ENCODE measurements around the gene CCDC102A. TPM values are rescaled to one million over a fixed set of nuclear protein-coding genes. Genes with fewer than 3 reads are reported as not detected.
A peak's percentile ranks its signal among the peaks of the same experiment; 100 is the strongest.

CCDC102A gene
- total and polyA plus RNA-seq, 2 of the 13 experiments (the other 11 are each of a cell fraction or from before 2014, with no cell fraction given): 2.1 to 2.8 TPM

DNA sequence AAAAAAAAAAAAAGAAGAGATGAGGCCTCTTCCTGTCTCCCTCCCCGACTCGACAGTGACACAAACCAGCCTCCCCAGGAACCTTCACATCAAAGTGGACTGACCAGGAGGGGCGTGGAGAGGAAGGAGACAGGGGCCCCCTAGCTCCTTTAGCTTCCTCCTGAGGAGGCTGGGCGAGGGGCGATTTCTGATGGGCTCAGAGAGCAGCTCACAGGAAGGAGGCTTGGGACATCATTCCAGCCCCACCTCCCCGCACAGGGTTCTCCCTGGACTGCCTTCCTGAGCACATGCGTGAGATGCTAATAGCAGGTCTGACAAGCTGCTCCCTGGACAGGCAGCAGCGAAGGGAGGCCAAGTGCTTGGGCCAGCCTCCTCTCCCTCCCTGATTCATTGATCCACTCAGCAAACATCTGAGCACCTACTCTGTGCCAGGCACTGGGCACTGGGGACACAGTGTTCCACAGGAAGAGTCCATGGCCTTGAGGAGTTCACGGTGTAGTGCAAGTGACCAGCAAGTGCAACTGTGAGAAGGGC is 35.7 kb downstream of the CCDC102A start (continued):
- TF ChIP-seq GATAD2A (CRISPR knock-in tag; IDR thresholded peaks at IDR 0.05) (peak; percentile 38; the same call in 1 of the 2 replicates), ZNF10 (CRISPR knock-in tag; IDR thresholded peaks at IDR 0.05; ENCODE audit: borderline replicate concordance, low read depth) (no peak), ZBTB33 (CRISPR knock-in tag; IDR thresholded peaks at IDR 0.05) (no peak), E2F2 (CRISPR knock-in tag; IDR thresholded peaks at IDR 0.05; ENCODE audit: borderline replicate concordance) (no peak), PAX8 (CRISPR knock-in tag; IDR thresholded peaks at IDR 0.05; ENCODE audit: borderline replicate concordance) (no peak), SNAI1 (CRISPR knock-in tag; IDR thresholded peaks at IDR 0.05; ENCODE audit: borderline replicate concordance) (no peak), NFKB2 (CRISPR knock-in tag; IDR thresholded peaks at IDR 0.05; ENCODE audit: borderline replicate concordance) (no peak), SP4 (CRISPR knock-in tag; IDR thresholded peaks at IDR 0.05) (no peak), SRF (IDR thresholded peaks at IDR 0.05; ENCODE audit: low read depth, low read length) (no peak), RAD51 (IDR thresholded peaks at IDR 0.05; ENCODE audit: borderline replicate concordance) (no peak), ZFYVE20 (CRISPR knock-in tag; IDR thresholded peaks at IDR 0.05; ENCODE audit: borderline replicate concordance, low read depth) (no peak), SKIL (CRISPR knock-in tag; IDR thresholded peaks at IDR 0.05; ENCODE audit: borderline replicate concordance) (no peak), EZH2 (conservative IDR thresholded peaks at IDR 0.05; ENCODE audit: low read depth, low read length) (no peak), ZNF615 (CRISPR knock-in tag; IDR thresholded peaks at IDR 0.05; ENCODE audit: borderline replicate concordance) (no peak), MEIS2 (CRISPR knock-in tag; IDR thresholded peaks at IDR 0.05) (no peak), HIVEP1 (CRISPR knock-in tag; IDR thresholded peaks at IDR 0.05) (no peak), ZKSCAN1 (IDR thresholded peaks at IDR 0.05; ENCODE audit: low read length) (peak; percentile 79)
- TF ChIP-seq, protein P1, sequence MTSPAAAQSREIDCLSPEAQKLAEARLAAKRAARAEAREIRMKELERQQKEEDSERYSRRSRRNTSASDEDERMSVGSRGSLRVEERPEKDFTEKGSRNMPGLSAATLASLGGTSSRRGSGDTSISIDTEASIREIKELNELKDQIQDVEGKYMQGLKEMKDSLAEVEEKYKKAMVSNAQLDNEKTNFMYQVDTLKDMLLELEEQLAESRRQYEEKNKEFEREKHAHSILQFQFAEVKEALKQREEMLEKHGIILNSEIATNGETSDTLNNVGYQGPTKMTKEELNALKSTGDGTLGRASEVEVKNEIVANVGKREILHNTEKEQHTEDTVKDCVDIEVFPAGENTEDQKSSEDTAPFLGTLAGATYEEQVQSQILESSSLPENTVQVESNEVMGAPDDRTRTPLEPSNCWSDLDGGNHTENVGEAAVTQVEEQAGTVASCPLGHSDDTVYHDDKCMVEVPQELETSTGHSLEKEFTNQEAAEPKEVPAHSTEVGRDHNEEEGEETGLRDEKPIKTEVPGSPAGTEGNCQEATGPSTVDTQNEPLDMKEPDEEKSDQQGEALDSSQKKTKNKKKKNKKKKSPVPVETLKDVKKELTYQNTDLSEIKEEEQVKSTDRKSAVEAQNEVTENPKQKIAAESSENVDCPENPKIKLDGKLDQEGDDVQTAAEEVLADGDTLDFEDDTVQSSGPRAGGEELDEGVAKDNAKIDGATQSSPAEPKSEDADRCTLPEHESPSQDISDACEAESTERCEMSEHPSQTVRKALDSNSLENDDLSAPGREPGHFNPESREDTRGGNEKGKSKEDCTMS (CRISPR knock-in tag; conservative IDR thresholded peaks at IDR 0.05): no peak
- TF ChIP-seq, protein P2, sequence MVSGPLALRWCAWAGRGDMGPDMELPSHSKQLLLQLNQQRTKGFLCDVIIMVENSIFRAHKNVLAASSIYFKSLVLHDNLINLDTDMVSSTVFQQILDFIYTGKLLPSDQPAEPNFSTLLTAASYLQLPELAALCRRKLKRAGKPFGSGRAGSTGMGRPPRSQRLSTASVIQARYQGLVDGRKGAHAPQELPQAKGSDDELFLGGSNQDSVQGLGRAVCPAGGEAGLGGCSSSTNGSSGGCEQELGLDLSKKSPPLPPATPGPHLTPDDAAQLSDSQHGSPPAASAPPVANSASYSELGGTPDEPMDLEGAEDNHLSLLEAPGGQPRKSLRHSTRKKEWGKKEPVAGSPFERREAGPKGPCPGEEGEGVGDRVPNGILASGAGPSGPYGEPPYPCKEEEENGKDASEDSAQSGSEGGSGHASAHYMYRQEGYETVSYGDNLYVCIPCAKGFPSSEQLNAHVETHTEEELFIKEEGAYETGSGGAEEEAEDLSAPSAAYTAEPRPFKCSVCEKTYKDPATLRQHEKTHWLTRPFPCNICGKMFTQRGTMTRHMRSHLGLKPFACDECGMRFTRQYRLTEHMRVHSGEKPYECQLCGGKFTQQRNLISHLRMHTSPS (CRISPR knock-in tag; IDR thresholded peaks at IDR 0.05; ENCODE audit: low read depth): peak; percentile 72; the same call in 1 of the 2 replicates

Measured in HepG2 (cell line).